Hematopoietic multipotent progenitor cell treated with erythropoietin and hydrocortisone succinate and interleukin-3 and kit ligand, for 17 days (in vitro differentiated cells): ENCODE measurements around the gene FRMPD4.

Experiments used
- DNase-seq: peaks from one replicate; pipeline ENCODE4 v3.0.0-alpha.2; 2015; ENCODE audit warnings: low spot score

The FRMPD4 gene

DNA sequence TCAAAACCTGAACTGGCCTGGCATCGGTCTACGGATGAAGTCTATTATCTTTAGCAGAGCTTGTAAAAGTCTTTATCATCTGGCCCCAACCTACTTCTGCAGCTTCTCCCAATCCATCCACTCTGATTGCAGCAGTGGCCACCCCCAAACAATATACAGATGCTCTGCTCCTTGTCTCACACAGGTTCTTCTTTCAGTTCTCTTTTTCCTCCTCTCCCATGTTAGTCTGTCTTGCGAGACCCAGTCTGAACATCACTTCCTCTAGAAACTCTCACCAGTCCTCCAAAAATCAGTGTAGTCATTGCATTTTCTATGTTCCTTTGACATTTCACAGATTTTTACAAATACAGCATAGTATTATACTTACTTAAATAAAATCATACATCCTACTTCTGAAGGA lies 163.0 kb downstream of the FRMPD4 start:
- no peak for DNase-seq

- no peak for DNase-seq
Measured at GRCh38 chrX:12304261-12304660, 166.0 kb downstream of the FRMPD4 start.

DNA sequence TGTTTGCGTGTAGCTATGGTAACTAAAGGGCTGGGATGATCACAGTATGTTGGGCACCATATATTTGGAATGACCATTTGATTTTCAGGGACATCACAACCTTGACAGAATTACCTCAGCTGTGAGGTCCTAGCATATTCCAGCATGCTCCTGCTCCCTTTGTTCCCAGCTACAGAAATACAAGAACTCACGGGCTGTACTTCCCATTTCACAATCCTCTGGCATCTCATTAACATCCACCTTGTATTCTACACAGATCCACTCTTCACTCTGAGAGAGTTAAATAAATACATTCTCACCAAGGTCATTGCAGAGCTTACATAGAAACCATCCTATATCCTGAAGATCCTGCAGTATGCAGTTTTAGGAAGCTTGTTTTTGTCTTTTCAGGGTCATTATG lies 169.7 kb downstream of the FRMPD4 start:
- no peak for DNase-seq

- no peak for DNase-seq
Measured at GRCh38 chrX:12308420-12308819, 170.1 kb downstream of the FRMPD4 start.

DNA sequence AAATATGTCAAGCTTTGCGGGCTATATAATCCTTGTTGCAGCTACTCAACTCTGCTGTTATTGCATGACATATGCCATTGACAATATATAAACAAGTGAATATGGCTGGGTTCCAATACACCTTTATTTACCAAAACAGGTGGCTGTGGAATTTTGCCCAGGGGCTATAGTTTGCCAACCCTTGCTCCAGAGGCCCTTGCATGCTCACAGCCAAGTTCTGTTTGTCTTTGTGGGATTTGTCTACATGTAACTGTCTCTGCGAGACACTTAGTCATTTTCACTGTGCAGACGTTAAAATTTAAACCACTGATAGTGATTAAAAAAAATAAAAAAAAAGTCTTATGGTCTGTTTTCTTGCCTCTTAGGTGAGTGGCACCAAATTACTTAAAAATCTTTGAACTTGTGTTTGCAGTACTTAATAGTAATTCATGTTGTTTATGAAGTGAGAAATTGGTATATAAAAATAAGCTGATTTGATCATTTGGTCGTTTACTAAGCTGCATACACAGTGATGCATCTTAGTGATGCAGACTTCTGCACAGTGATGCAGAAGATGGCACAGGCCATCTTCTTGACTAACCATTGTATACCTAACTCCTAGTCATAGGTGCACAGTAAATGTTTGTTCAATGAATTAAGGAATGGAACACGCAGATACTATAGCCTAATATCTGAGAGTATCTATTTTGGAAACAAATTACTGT lies 170.9 kb downstream of the FRMPD4 start:
- DNase-seq = no peak

GRCh38 chrX:12309744-12310076 lies 171.4 kb downstream of the FRMPD4 start:
- no peak for DNase-seq

- DNase-seq = no peak
Measured at GRCh38 chrX:12314651-12315050, 176.4 kb downstream of the FRMPD4 start.

- no peak for DNase-seq
Measured at GRCh38 chrX:12315526-12315925, 177.3 kb downstream of the FRMPD4 start.

DNA sequence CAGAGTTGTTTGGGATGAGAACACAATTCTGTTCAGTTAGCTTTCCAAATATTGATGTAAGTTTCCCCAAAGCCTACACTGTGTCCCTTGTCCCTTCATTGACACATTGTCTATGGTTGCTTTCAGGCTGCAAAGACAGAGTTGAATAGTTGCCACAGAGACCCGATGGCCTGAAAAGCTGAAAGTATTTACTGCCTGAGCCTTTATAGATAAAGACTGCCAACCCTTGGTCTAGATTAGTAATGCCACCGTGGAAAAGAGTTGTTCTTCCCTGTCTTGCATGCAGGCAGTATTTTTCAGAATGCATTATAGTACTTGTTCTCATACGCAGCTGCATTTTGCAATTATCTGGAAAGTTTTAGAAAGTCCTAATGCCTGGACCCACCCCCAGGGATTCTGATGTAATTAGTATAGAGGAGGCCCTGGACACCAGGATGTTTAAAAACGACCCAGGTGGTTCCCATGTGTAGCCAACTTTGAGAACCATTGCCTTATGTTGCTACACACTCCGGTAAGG lies 180.8 kb downstream of the FRMPD4 start:
- no peak for DNase-seq

- no peak for DNase-seq
Measured at GRCh38 chrX:12319992-12320391, 181.7 kb downstream of the FRMPD4 start.

DNA sequence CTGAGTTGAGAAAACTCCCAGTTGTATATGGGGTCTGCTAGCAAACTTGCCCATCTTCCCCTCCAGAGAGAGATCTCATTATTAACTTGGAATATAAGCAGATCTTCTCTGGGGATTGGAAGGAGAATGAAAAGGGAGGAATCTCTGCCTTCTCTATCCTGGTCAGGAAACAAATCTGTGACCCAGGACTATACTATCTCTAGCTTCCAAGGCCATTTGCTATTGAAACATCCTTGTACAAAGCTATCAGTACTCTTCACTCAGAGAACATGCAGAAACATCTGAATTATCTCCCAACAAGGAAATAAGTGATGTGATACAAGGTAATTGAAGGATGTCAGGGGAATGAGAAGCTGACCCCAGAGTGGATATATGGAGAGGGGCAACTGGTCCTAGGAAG lies 183.8 kb downstream of the FRMPD4 start:
- DNase-seq = no peak

DNA sequence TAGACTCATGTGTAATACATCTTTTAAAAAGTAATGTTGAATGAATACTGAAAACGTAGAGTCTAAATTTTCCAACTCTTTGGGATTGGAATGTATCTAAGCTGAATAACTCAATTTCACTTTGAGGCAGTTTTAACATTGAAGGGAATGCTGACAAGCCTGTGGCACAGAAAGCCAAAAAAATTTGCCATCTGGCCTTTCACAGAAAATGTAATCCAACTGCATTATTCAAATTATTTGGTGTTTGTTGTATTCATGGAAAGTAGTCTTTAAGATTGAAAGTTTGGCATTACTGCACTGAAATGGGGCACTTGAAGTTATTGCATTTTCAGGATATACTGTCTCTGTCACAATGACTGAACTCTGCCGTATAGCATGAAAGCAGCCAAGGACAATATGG lies 186.9 kb downstream of the FRMPD4 start:
- no peak for DNase-seq

DNA sequence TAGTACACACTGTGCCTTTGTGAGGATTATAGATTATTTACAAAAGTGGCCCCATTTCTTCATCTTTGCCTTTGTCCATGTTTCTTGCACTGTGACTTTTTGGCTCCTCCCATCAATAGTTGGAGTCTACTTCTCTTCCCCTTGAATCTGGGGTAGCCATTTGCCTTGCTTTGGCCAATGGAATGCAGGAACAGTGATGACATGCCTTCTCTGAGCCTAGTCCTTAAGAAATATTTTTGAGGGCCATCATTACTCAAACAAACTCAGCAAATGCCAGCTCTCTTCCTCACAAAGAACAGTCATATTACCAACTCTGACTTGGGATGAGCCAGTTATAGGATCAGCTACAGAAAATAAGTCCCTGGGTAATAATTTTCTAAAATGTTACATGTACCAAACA lies 189.6 kb downstream of the FRMPD4 start:
- no peak for DNase-seq

DNA sequence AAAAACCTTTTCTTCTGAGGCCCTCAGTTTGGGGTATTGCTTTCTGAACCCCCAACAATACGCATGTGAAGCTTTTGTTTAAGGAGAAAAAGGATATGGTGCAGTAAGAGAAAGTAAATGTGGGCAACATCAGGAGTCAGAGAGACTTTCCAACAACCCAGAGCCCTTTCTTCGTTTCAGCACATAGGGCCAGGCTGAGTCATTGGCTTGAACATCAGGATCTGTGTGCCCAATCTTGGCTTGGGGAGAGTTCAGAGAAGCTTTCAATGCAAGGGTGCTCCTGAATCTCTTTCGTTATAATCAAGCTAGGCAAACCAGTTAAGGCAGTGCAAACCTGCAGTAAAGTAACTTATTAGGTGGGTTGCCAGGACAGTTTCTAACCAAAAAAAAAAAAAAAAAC lies 191.2 kb downstream of the FRMPD4 start:
- DNase-seq = no peak

- DNase-seq = no peak
Measured at GRCh38 chrX:12330841-12331240, 192.6 kb downstream of the FRMPD4 start.

- no peak for DNase-seq
Measured at GRCh38 chrX:12332786-12333347, 194.6 kb downstream of the FRMPD4 start.

- DNase-seq = no peak
Measured at GRCh38 chrX:12339921-12340320, 201.6 kb downstream of the FRMPD4 start.

DNA sequence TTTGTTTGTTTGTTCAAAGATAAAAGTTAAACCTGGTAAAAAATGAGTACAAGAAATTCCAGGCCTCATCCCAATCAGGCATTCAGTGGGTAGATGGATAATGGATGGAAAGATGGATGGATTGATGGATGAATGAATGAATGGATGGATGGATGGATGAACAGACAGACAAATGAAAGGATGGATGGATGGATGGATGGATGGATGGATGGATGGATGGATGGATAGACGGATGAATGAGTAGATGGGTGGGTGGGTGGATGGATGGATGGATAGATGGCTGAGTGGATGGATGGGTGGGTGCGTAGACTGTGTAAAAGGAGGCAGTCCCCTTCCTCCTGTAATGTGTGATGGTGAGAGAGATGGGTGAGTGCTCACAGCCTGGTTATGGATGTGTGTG lies 206.7 kb downstream of the FRMPD4 start:
- DNase-seq = no peak

DNA sequence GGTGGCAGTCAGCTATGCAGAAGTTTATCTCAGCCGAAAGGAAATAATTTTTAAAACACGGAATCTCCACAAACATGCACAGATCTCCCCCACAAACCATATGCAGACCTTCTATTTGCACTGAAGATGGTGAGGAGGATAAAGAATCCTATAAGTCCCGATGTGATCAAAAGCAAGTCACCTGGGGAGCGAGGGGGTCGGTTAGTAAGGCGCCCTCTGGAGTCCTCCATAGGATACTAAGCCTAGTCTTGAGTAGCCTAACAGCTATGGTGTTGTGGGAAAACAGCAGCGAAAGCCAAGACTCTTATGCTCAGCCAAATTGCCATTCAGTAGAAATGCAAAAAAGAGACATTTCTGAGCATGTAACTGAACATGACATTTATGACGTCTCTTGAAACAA lies 210.9 kb downstream of the FRMPD4 start:
- DNase-seq = no peak

DNA sequence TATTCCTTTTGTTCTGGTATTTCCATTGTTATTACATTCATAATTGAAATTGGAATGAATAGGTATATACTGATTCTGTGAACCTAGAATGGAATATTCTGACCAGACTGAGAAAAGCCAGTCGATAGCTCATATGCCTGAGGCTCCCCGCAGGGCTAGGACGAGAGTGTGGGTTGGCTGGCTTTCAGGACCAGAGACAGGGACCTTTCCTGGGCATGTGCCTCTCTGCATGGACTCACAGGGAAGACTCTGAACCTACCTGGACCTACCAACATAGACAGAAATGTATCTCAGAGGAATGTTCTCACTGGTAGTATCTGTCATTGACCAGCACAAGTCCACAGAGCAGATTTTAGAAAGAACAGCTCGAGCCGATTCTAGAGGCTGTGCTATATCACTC lies 214.6 kb downstream of the FRMPD4 start:
- no peak for DNase-seq

- DNase-seq = no peak
Measured at GRCh38 chrX:12360383-12360782, 222.1 kb downstream of the FRMPD4 start.

- no peak for DNase-seq
Measured at GRCh38 chrX:12360986-12361598, 222.8 kb downstream of the FRMPD4 start.

GRCh38 chrX:12363216-12363615 lies 224.9 kb downstream of the FRMPD4 start:
- DNase-seq = no peak

GRCh38 chrX:12366440-12366839 lies 228.2 kb downstream of the FRMPD4 start:
- DNase-seq = no peak
